SH-SY5Y (cell line): Measurements from ENCODE around the gene SDK1.

Experiments
- GATA2 ChIP-seq: IDR thresholded peaks from 2 replicates; pipeline ENCODE4 v1.6.1; 2011; ENCODE audit warnings: mild to moderate bottlenecking, low read depth, low read length
- GATA3 ChIP-seq: IDR thresholded peaks from 2 replicates; pipeline ENCODE4 v1.6.1; 2011; ENCODE audit warnings: low read depth, mild to moderate bottlenecking, low read length, moderate library complexity

Gene SDK1

GRCh38 chr7:3806516-3806915 lies 505.5 kb downstream of the SDK1 start:
- TF ChIP-seq GATA3 = no peak
- TF ChIP-seq GATA2 = no peak

DNA sequence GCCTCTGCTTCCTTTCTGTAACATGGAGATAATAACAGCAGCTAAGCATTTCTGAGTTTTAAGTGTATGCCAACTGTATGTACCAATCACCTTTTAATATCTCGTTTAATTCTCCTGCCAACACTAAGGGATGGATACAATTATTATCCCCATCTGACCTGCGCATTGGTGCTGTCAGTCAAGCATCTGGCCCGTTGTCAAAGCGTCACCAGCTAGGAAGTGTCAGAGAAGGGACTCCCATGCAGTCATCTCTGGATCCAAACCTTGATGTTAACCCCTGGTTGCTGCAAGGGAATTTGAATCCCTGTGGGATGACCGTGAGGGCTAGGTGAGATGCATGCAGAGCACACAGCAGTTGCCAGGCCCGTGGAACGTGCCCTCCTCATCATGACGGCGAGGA lies 506.8 kb downstream of the SDK1 start:
- TF ChIP-seq GATA3 = no peak
- TF ChIP-seq GATA2 = no peak

DNA sequence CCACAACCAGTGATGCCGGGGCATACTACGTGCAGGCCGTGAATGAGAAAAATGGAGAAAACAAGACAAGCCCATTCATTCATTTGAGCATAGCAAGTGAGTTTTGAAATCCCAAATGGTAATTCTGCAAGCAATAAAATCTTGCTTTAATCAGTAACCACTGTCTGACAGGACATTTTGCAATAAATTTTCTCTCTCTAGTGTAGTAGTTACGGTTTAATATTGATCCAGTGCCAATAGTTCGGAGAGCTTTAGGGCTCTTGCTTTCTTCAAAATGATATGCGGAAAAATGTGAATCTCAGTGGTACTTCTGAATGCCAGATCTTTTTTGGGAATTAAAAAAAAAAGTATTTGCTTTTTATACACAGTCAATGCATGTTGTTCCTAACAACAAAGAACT lies 520.4 kb downstream of the SDK1 start:
- TF ChIP-seq GATA2 = no peak
- TF ChIP-seq GATA3 = no peak

DNA sequence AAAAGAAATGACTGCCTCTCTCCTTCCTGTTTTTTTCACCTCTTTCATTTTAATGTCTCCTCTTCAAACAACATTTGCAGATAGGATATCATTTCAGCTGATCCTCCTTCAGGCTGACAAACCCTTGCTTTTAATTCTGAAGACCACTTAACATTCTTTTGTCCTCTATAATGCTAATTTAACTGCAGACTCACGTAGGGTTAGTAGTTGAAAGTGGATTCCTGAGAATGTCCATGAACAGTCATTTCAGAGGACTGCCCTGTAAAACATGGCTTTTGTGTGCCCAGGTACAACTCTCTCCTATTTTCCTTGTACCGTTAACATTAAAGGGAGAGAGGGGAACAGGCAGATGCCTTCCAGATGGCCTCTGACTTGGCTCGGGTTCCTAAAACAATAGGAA lies 524.4 kb downstream of the SDK1 start:
- TF ChIP-seq GATA3 (no peak), GATA2 (no peak)

GRCh38 chr7:3832199-3832598 lies 531.1 kb downstream of the SDK1 start:
- TF ChIP-seq GATA3 (no peak), GATA2 (no peak)

- no peak for TF ChIP-seq GATA2
- TF ChIP-seq GATA3 = no peak
Observed at GRCh38 chr7:3835109-3835508, 534.1 kb downstream of the SDK1 start.

- TF ChIP-seq GATA3 (no peak), GATA2 (no peak)
Observed at GRCh38 chr7:3836855-3837254, 535.8 kb downstream of the SDK1 start.

DNA sequence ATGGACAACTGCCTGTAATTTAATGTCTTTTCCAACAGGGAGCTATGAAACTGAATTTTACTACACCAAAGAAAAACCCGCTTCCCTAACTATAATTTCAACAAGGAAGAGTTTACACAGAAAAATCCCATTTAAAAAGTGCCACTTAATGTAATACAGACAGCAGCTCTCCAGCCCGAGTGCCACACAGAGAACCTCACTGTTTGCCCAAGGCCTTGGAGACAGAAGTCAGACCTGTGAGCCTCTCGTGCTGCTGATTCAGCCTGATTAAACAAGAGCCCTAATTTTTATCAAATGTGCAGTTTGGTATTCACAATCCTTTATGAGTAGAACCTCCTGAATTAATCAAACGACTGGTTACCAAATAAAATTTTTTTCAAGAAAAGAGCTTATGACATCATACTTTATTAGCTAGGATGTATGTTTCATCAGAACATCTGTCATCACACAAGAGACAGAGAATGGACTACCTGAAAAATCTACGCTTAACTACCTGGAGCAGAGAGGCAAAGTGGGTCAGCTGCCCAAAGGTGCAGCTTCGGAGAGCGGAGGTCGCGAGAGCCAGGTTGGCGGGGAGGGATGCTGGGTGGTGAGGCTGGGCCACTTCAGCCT lies 543.6 kb downstream of the SDK1 start:
- TF ChIP-seq GATA3 (no peak), GATA2 (no peak)

DNA sequence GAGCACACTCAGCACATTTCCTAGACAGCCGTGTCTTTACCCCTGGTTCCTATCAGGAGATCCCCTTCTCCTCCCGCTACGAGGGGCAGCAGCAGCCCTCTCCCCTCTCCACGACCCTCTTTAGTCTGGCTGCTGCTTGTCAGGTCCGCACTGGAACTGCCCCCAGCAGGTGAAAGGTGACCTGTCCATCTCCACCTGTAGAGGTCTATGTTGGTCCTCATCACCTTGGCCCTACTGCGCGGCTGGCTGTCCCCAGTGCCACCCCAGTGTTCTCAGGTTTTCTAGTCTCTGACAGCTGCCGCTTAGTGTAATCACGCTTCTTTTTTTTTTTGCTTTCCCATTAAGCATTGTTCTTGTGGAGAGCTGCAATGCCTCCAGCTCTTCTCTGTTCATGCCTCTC lies 545.7 kb downstream of the SDK1 start:
- TF ChIP-seq GATA2 (no peak), GATA3 (no peak)

DNA sequence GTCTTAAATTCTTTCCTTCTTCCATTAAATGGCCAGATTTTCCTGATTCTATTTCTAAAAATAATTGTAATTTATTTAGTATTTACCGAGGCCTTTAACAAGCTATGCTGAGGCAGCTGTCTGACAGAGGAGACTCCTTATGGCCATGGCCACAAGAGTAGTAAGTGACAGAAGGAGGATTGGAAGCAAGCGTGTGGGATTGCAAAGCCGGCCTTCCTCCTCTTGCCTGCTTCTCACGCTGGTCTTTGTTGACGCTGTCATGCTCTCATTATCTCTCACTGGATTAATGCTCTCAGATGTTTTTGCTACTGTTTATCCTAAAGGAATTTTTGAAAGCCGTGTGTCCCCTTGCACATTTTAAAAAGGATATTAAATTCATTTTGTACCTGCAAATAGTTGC lies 546.3 kb downstream of the SDK1 start:
- TF ChIP-seq GATA2 = no peak
- no peak for TF ChIP-seq GATA3

DNA sequence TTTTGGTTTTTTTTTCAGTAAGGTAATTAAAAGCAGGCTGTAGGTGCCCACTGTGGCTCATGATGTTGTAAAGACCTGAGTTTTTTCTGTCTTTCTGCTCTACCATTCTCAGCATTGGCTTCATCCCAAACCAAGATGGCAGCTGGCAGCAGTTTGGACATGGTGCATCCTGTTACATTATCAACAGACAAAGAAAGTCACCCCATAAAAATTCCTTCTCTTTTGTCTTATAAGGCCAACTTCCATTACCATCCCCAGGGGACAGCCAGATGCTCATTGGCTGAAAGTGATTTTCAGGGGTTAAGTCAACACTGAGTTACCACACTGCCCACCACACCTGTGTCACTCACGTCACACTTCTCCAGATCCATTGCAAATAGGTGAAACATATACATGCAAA lies 558.4 kb downstream of the SDK1 start:
- no peak for TF ChIP-seq GATA3
- TF ChIP-seq GATA2 = no peak

DNA sequence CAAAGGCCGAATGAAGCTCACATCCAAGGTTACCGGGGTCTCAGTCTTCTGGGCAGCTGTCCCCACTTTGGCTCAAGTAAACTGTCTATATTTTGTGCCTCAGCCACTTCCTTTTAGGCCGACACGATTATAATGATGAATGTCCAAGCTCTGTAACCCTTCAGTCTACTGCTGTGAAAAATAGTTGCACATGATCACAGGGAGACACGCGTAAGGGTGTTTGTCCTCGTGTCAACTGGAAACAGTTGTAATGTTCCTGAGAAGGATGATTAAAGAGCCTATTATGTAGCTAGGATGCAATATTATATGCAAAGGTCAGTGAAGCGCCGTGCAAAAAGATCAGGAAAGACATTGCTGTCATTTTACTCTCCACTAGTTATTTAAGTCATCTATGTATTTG lies 559.9 kb downstream of the SDK1 start:
- TF ChIP-seq GATA2 (no peak), GATA3 (no peak)

DNA sequence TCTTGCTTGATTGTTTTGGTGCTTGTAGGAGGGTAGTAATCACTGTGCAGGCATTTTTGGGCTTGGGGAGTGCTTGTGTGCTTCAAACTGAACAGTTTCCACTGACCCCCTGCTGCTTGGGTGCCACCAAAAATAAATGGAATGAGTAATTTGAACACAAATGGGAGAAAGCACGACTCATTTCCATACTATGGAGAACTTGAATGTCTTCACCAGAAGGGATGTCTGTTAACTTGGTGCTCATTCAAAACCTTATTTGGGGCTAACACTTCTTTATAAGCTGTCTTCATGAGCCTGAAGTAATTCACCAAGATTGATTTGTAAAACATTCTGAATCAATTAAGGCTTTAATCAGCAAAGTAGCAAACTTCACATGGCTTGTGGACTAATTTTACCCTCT lies 560.3 kb downstream of the SDK1 start:
- TF ChIP-seq GATA3 (no peak), GATA2 (no peak)

DNA sequence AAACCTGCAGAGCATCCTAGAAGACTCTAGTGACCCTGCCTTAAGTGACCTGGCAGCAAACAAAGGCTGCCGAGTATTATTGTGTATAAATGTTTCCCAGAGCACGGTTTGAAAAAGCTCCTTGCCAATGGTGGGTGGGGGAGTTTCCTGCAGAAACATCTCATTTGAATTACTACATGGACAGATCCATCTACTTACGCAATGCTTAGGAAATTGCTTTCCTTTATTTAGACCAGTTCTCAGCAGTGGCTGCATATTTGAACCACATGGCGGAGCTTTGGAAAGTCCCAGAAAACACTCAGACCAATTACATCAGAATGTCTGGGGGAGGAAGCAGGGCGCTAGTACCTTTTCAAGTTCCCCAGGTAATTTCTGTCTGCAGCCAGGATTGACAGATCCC lies 560.9 kb downstream of the SDK1 start:
- TF ChIP-seq GATA3 (no peak), GATA2 (no peak)

DNA sequence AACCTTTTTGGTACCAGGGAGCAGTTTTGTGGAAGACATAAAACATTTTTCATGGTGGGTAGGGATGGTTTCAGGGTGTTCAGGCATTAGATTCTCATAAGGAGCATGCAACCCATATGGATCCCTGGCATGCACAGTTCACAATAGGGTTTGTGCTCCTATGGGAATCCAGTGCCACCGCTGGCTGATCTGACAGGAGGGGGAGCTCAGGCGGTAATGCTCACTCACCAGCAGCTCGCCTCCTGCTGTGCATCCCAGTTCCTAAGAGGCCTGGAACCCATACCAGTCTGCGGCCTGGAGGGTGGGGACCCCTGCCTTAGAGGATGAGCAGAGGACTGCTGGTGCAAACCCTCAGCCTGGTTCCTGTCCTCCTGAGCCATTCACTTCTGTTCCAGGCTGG lies 561.7 kb downstream of the SDK1 start:
- no peak for TF ChIP-seq GATA3
- no peak for TF ChIP-seq GATA2

GRCh38 chr7:3866277-3866676 lies 565.2 kb downstream of the SDK1 start:
- TF ChIP-seq GATA3 (no peak), GATA2 (no peak)

- TF ChIP-seq GATA2 (no peak), GATA3 (no peak)
Observed at GRCh38 chr7:3867863-3868262, 566.8 kb downstream of the SDK1 start.
